HG02571 (cell line): Measurements from ENCODE around the gene NFKBIB.
"Not testable (repeated sequence)": the region's sequence is repeated elsewhere in the genome, so short reads cannot be mapped to it uniquely, and the experiment has no call there.

Experiments used
- ATAC-seq: cut with Tn5 transposase; IDR thresholded peaks from one replicate; pipeline ENCODE4 v1.9.1; 2021; ENCODE audit warnings: mild to moderate bottlenecking, moderate library complexity; ENCODE audit not compliant: unreplicated experiment

The NFKBIB gene

GRCh38 chr19:38875656-38876395, 23.9 kb upstream of the NFKBIB start:
- ATAC-seq: no peak

GRCh38 chr19:38877781-38878574, 21.8 kb upstream of the NFKBIB start, which contains the start of gene RINL:
Gene RINL, minus strand, starts transcription at chr19:38878275. Its CDS starts 1,533 bp downstream, at chr19:38876742.
- ATAC-seq: no peak

DNA sequence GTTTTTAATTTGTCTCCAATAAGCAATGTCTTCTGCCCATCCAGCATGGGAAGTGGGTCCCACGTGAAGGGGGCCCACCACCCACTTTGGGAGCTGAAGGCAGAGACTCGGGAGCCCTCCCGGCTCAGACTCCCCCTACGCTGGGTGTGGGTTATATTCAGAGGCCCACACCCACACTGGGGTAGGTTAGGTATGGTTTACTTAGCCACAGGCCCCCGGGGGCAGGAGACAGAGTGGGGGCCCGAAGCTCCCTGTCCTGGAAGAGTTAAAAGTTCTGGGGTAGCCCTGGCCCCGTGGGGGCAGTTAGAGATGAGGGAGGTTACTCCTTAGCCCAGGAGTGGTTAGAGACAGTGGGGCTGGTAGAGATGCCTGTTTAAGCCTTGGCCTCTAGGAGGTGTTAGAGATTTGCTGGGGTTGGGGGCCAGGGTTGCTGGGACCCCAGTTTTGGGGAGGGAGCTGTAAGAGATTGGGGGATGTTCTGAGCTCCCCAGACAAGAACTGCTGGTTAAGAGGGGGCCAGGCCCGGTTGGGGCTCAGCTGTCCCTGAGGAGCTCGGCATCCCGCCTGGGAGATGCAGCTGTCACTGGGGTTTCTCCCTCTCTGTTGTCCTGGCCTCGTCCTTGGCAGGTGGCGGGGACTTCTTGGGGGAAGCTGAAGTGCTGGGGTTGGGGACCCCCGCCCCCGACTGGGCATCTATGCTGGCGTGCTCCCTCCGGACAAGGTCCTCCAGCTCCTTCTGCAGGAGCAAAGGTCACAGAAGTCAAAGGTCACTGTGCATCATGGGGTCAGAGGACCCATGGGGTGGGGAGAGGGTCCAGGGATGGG, 21.0 kb upstream of the NFKBIB start:
- ATAC-seq: no peak

DNA sequence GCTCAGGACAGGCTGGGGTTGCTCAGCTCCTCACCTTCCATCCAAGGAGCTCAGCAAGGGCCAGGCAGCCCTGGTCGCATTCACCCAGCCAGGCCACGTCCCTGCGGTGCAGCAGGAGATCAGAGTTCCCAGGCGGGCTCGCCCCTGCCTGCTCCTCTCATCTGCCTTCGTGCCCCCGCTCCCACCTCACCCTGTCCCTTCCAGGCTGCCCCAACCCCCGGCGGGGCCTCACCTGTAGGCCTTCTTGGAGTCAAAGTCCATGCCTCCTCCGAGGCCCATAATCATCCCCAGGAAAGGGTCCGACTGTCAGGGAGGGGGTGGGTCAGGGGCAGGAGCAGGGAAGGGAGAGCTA, 20.4 kb upstream of the NFKBIB start:
- ATAC-seq: no peak

DNA sequence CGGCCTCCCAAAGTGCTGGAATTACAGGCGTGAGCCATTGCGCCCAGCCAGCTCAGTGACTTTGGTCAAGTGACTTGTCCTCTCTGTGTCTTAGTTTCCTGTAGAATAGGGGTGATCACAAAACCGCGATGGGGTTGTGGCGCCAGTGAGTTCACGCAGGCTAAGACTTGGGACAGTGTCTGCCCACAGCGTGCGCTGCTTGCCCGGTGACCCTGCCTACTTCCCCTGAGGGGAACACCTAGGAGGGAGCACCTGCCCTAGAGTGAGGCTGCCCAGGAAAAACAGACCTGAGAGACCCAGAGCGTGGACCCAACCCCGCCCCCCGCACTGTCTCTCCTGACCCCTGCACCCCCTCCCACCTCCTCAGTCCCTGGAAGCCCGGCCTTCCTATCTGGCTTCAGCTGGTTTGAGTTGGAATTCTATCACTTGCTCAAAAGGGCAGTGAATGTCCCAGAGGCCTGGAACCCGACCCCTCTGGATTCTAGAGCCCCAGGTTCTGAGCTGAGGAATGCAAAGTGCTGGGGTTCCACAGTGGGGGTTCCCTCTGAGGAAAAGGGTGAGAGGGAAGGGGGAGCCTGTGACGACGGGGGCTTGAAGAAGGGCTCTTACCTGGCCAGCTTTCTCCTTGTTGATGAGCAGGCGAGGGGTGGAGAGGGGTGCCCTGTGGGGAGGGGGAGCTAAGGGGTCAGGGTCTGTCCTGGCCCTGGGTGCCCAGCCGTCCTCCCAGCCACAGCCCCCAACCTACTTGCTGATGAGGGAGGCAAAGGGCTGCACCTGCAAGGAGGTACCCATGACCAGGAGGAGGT, 19.5 kb upstream of the NFKBIB start:
- ATAC-seq: no peak

GRCh38 chr19:38880882-38881609, 18.7 kb upstream of the NFKBIB start:
- no peak for ATAC-seq

DNA sequence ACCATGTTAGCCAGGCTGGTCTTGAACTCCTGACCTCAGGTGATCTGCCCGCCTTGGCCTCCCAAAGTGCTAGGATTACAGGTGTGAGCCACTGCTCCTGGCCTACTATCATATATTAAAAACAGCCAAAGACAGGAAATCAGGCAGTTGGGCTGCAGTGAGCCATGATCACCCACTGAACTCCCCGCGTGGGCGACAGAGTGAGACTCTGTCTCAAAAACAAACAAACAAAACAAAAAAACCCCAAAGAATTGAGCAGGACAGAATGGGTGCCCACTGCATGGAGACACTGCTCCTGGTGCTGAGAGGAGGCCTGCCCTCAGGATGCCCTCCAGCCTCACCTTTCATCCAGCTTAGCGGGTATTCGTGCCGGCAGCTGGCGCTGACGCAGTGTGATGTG, 16.5 kb upstream of the NFKBIB start:
- no peak for ATAC-seq

DNA sequence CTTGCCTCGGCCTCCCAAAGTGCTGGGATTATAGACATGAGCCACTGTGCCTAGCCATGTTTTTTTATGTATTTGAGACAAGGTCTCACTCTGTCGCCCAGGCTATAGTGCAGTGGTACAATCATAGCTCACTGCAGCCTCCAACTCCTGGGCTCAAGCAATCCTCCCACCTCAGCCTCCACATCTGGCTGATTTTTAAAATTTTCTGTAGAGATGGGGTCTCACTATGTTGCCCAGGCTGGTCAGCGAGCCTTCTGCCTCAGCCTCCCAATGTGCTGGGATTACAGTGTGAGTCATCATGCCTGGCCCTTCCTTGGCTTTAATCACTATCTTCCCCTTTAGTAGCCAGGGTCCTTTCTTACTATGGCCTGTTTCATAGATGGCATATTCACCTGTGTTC, 15.1 kb upstream of the NFKBIB start:
- not testable (repeated sequence) for ATAC-seq

DNA sequence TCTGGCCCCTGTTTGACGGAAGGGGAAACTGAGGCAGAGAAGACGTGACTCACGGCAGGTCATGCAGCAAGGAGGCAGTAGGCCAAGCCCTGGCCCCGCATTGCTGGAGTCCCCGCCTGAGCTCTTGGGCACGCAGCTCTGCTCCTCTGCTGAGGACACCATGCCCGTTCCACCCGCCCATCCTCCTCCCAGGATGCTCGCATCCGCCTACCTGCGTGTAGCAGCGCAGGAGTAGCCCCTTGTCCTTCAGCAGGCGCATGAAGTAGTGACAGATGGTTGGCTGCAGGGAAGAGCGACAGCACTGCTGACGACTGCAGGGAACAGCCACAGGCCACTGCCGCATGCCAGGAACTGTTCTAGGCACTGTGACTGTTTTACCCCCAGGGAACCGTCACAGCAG, 10.9 kb upstream of the NFKBIB start:
- ATAC-seq: no peak

GRCh38 chr19:38889803-38890202, 10.0 kb upstream of the NFKBIB start:
- ATAC-seq: no peak

- ATAC-seq: no peak
These were observed 9.1 kb upstream of the NFKBIB start for GRCh38 chr19:38890686-38891085.

GRCh38 chr19:38891771-38892170, 8.0 kb upstream of the NFKBIB start:
- ATAC-seq: no peak

DNA sequence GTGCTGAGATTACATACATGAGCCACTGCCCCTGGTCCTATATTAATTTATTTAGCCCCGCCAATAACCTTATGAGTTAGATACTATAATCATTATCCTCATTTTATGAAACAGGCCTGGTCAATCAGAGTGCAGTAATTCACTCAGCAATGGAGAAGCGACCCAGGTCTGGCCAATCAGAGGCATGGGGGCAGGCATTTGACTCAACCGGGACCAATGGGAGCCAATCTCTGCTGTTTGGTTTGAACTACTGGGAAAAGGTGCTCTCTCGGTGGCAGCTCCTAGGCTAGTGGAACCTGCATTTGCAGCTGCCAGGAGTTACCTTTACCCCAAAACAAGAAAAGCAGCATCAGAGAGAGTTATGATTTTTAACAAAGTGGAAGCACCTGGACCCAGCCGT, 6.9 kb upstream of the NFKBIB start:
- no peak for ATAC-seq

GRCh38 chr19:38893341-38893771, 6.4 kb upstream of the NFKBIB start:
- ATAC-seq: no peak

DNA sequence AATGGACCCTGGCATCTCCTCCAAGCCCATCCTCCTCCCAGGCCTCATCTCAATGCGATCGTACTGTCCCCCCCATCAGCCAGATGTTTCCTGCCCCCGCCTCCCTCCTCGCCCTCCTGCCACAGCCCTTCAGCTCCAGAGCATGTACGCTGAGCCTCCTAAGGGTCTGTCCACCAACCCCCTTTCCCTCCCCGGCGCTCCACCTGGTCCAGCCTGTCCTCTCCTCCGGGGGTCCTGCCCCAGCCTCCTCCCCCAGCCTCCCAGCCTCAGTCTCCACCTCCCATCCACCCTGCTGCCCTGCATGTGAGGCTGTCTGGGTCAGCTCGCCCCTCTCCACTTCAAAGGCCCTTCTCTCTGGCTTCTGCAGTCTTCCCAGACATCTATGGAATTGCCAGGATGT, 4.8 kb upstream of the NFKBIB start:
- ATAC-seq: no peak

DNA sequence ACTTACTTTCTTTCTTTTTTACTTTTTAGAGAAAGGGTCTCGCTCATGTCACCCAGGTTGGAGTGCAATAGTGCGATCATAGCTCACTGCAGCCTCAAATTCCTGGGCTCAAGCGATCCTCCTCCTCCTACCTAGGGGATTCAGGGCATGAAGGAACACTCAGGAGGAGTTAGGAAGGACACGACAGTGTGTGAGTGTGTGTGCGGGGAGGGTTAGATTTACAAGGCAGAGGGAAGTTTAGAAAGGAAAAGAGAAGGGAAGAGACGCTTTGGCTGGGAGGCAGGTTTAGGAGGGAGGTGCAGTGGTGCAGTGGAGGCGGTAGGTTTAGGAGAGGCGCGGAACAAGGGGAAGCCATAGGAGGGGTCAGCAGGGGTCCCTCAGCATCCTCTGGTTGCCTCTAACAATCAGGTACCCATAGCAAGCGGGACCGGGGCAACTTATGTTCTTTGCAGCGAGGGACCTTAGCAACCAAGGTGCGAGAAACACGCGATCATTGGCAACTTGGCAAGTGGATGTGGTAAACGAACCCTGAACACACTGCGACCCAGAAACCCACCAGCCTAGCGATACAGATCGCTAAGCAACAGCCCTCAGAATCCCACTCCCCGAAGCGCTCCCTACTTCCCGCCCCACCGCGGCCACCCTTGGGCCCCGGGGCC, 852 bp upstream of the NFKBIB start:
- no peak for ATAC-seq

- ATAC-seq: no peak
These were observed 447 bp downstream of the NFKBIB start for GRCh38 chr19:38900202-38900629.

- no peak for ATAC-seq
These were observed 998 bp downstream of the NFKBIB start for GRCh38 chr19:38900743-38901190.

- no peak for ATAC-seq
These were observed 1.9 kb downstream of the NFKBIB start for GRCh38 chr19:38901683-38902082.
